PC-9 (cell line): ENCODE results near the gene CACNA1D. TPM values are rescaled to one million over a fixed set of nuclear protein-coding genes. Genes with fewer than 3 reads are reported as not detected.

Source experiments
- BruUV-seq: library from RNA; stranded (reverse); fragments of 400-500 nt; replicated peaks from 2 replicates; lab custom pipeline; 2021; lab: Mats Ljungman, UMichigan
- CTCF ChIA-PET: fragments of 300-600 bp; sonication (Branson Sonifier 250); formaldehyde crosslinking; loops from one replicate; lab custom pipeline; 2022; ENCODE audit warnings: antibody characterized with exemption; lab: Charles Lee
- POLR2A ChIA-PET: fragments of 300-600 bp; sonication (Branson Sonifier 250); formaldehyde crosslinking; loops from one replicate; lab custom pipeline; 2022; ENCODE audit warnings: antibody characterized with exemption; ENCODE audit not compliant: unreplicated experiment; lab: Charles Lee
- DNase-seq, 2 experiments: peaks; one replicate each; pipeline versions ENCODE4 v3.0.0 to v3.0.0-alpha.2; 2015 to 2022; ENCODE audit warnings: mixed read lengths in 1 of 2
- H2AFZ ChIP-seq: fragments of 200-600 bp; sonication (generic); 2 replicates; pipeline ENCODE4 v1.8.1; 2017; ENCODE audit warnings: antibody characterized with exemption
- H3F3A ChIP-seq: fragments of 200-600 bp; sonication (generic); 2 replicates; pipeline ENCODE4 v1.8.1; 2017; ENCODE audit warnings: antibody characterized with exemption, mild to moderate bottlenecking, low read depth; ENCODE audit not compliant: insufficient read depth
- H3K27ac ChIP-seq: fragments of 200-600 bp; sonication (generic); 2 replicates; pipeline ENCODE4 v1.6.1; 2016; ENCODE audit warnings: mixed run types
- H3K27me3 ChIP-seq: fragments of 200-600 bp; sonication (generic); 2 replicates; pipeline ENCODE4 v1.6.1; 2016; ENCODE audit warnings: low read depth, mixed run types; ENCODE audit not compliant: insufficient read depth
- H3K36me3 ChIP-seq: fragments of 200-600 bp; sonication (generic); 2 replicates; pipeline ENCODE4 v1.6.1; 2016; ENCODE audit warnings: low read depth, mixed run types
- H3K4me1 ChIP-seq: fragments of 200-600 bp; sonication (generic); replicated peaks from 2 replicates; pipeline ENCODE4 v1.6.1; 2016; ENCODE audit warnings: mixed run types; ENCODE audit not compliant: insufficient read depth
- H3K4me2 ChIP-seq: fragments of 200-600 bp; sonication (generic); 2 replicates; pipeline ENCODE4 v1.6.1; 2017; ENCODE audit warnings: mixed run types
- H3K4me3 ChIP-seq: fragments of 200-600 bp; sonication (generic); 2 replicates; pipeline ENCODE4 v1.6.1; 2016; ENCODE audit warnings: mixed run types
- H3K79me2 ChIP-seq: fragments of 200-600 bp; sonication (generic); 2 replicates; pipeline ENCODE4 v1.6.1; 2017; ENCODE audit warnings: low read depth, mixed run types
- H3K9me2 ChIP-seq: fragments of 200-600 bp; sonication (generic); 2 replicates; pipeline ENCODE4 v1.8.1; 2017; ENCODE audit warnings: mild to moderate bottlenecking; ENCODE audit not compliant: insufficient read depth
- H3K9me3 ChIP-seq: fragments of 200-600 bp; sonication (generic); 2 replicates; pipeline ENCODE4 v1.8.1; 2016; ENCODE audit warnings: low read depth; ENCODE audit not compliant: insufficient read depth
- H4K20me1 ChIP-seq: fragments of 200-600 bp; sonication (generic); 2 replicates; pipeline ENCODE4 v1.8.1; 2017; ENCODE audit not compliant: insufficient read depth
- EZH2 ChIP-seq: fragments of 200-600 bp; sonication (generic); IDR thresholded peaks from 2 replicates; pipeline ENCODE4 v1.8.0; 2017; ENCODE audit warnings: antibody characterized with exemption, low read depth
- intact Hi-C: fragments of 100-400 bp; cut with micrococcal nuclease; formaldehyde crosslinking; loops from one replicate; pipeline ENCODE4 v1.10.0; 2022; ENCODE audit not compliant: unreplicated experiment
- total RNA-seq: library from RNA; stranded (reverse); gene quantifications from 2 replicates; pipeline ENCODE4 v1.2.3, GENCODE V29; 2021
- TF ChIP-seq, protein P1 (sequence below): fragments of 200-600 bp; sonication (generic); conservative IDR thresholded peaks from 2 replicates; pipeline ENCODE4 v1.6.1; 2017; ENCODE audit warnings: mixed run types, antibody characterized with exemption, mild to moderate bottlenecking, moderate library complexity

The CACNA1D gene
- total RNA-seq, 1 experiment from 2014 or later, result not detected

DNA sequence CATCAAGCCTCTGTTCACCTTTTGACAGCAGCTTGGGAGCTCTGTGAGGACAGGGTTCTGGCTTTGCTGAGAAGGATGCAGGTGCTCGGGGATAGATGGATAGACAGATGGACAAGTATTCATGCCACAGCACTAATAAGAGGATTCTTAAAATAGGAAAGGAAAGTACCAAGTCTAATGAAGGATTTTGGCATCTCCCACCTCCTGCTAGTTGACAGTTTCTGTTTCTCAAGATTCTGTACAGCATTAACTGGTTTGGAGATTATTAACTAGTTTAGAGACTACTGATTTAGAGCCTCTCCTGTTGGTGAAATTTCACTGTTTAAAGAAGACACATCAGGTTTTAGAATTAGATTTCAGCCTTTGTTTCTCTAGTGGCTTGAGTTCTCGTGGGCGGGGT is 152.3 kb downstream of the CACNA1D start:
- Histone ChIP-seq H3K36me3 (no peaks in the 10 kb centered on the region), H3K9me2 (no peaks in the 10 kb centered on the region), H3F3A (no peaks in the 10 kb centered on the region), H3K9me3 (no peaks in the 10 kb centered on the region), H3K4me3 (no peak overlapping the region), H2AFZ (no peak overlapping the region), H3K4me1 (no peaks in the 10 kb centered on the region), H3K27ac (no peak overlapping the region), H3K4me2 (no peak overlapping the region), H3K27me3 (peaks cover 52% of the 10 kb centered on the region), H3K79me2 (no peaks in the 10 kb centered on the region), H4K20me1 (no peaks in the 10 kb centered on the region)
- intact Hi-C loops, result no loop called here
- DNase-seq, result no peak
- BruUV-seq, result no TSS peak
- ChIA-PET CTCF (no interaction called here), POLR2A (no interaction called here)
- TF ChIP-seq, protein P1, sequence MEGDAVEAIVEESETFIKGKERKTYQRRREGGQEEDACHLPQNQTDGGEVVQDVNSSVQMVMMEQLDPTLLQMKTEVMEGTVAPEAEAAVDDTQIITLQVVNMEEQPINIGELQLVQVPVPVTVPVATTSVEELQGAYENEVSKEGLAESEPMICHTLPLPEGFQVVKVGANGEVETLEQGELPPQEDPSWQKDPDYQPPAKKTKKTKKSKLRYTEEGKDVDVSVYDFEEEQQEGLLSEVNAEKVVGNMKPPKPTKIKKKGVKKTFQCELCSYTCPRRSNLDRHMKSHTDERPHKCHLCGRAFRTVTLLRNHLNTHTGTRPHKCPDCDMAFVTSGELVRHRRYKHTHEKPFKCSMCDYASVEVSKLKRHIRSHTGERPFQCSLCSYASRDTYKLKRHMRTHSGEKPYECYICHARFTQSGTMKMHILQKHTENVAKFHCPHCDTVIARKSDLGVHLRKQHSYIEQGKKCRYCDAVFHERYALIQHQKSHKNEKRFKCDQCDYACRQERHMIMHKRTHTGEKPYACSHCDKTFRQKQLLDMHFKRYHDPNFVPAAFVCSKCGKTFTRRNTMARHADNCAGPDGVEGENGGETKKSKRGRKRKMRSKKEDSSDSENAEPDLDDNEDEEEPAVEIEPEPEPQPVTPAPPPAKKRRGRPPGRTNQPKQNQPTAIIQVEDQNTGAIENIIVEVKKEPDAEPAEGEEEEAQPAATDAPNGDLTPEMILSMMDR, result no peak
- no peak for TF ChIP-seq EZH2

DNA sequence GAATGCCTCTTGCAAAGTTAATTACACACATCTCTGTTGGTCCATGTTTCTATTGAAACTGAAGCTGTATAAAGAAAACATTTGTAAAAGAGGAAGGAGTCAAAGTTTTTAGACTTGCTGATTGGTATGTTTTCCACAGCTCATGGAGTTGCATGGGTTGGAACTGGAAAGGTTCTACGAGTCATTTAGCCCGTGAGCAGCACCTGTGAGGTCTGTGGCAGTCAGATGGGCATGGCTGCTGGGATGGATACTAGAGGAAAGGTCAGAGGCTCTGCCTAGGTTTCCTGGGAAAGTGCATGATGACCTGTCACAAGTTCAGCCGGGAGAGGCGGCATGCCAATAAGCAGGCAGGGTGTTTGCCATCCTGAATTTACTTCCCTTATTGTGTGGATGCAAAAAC is 155.4 kb downstream of the CACNA1D start:
- no peak overlapping the region for H3K4me3 ChIP-seq
- no TSS peak for BruUV-seq
- no peak overlapping the region for H3K27ac ChIP-seq
- no peaks in the 10 kb centered on the region for H3K9me3 ChIP-seq
- no peaks in the 10 kb centered on the region for H3K4me1 ChIP-seq
- H3K4me2 ChIP-seq, result no peak overlapping the region
- CTCF ChIA-PET, result no interaction called here
- no peaks in the 10 kb centered on the region for H3F3A ChIP-seq
- no peak overlapping the region for H2AFZ ChIP-seq
- no peaks in the 10 kb centered on the region for H3K9me2 ChIP-seq
- intact Hi-C loops, result no loop called here
- POLR2A ChIA-PET, result no interaction called here
- DNase-seq, result no peak
- TF ChIP-seq EZH2, result no peak
- TF ChIP-seq, protein P1, result no peak
- no peaks in the 10 kb centered on the region for H3K36me3 ChIP-seq
- peaks cover 30% of the 10 kb centered on the region for H3K27me3 ChIP-seq
- H4K20me1 ChIP-seq, result no peaks in the 10 kb centered on the region
- H3K79me2 ChIP-seq, result no peaks in the 10 kb centered on the region

DNA sequence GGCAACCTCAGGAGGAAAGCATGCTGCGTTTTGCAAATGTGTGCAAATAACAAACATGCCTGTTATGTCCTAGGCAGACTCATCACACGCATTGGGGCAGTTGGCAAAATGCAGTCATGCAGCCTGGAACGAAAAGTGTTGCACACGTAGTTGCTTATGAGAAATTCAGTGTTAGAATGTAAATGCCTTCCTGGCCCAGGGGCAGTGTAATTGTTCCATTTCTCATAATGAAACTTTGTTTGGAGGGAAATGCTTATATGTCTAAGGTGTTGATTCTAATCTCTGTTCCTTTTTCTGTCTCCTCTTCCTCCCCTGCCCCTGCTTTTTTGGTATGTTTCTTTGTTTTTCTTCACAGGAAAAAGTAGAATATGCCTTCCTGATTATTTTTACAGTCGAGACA is 156.0 kb downstream of the CACNA1D start:
- Histone ChIP-seq H3K9me3 (no peaks in the 10 kb centered on the region), H3K4me1 (no peaks in the 10 kb centered on the region), H3K4me2 (no peak overlapping the region), H2AFZ (no peak overlapping the region), H3F3A (no peaks in the 10 kb centered on the region), H3K9me2 (no peaks in the 10 kb centered on the region), H3K4me3 (no peak overlapping the region), H3K27me3 (peaks cover 30% of the 10 kb centered on the region), H3K79me2 (no peaks in the 10 kb centered on the region), H3K36me3 (no peaks in the 10 kb centered on the region), H3K27ac (no peak overlapping the region), H4K20me1 (no peaks in the 10 kb centered on the region)
- DNase-seq, result no peak
- intact Hi-C loops, result no loop called here
- ChIA-PET POLR2A (no interaction called here), CTCF (no interaction called here)
- TF ChIP-seq, protein P1, result no peak
- TF ChIP-seq EZH2, result no peak
- no TSS peak for BruUV-seq
